CD4-positive, alpha-beta T cell (primary cell): ENCODE measurements around the gene FAM120A. TPM values are rescaled to one million over a fixed set of nuclear protein-coding genes. Genes with fewer than 3 reads are reported as not detected.

Source experiments
- ATAC-seq: fragments of 200-7000 bp; cut with Tn5 transposase; one replicate; pipeline ENCODE4 v1.10.0; 2022; ENCODE audit warnings: mild to moderate bottlenecking; ENCODE audit not compliant: poor library complexity
- CTCF ChIA-PET: fragments of 350-600 bp; sonication (Branson Sonifier 250); formaldehyde crosslinking; loops from one replicate; lab custom pipeline; 2021; ENCODE audit warnings: antibody characterized with exemption, inconsistent platforms; lab: Charles Lee
- POLR2A ChIA-PET: fragments of 350-600 bp; sonication (Branson Sonifier 250); formaldehyde crosslinking; loops from one replicate; lab custom pipeline; 2021; ENCODE audit warnings: antibody characterized with exemption, inconsistent platforms; lab: Charles Lee
- DNase-seq, 14 experiments: peaks; one replicate each; pipeline ENCODE4 v3.0.0-alpha.2; 2013 to 2020; ENCODE audit warnings: mixed read lengths in 2 of 14
- H3K27ac ChIP-seq, 2 donors: one replicate each; pipeline versions ENCODE4 v1.5.1 to v1.7.0; 2013; ENCODE audit warnings: low read length in 2 of 2, low read depth in 1 of 2, mild to moderate bottlenecking in 1 of 2
- H3K27me3 ChIP-seq, 2 experiments: 1 replicate in 1 of 2; 2 replicates in 1 of 2; pipeline versions ENCODE4 v1.6.1 to v1.7.0; 2013; ENCODE audit warnings: low read length in 2 of 2, control low read depth in 1 of 2, mild to moderate bottlenecking in 1 of 2, moderate library complexity in 1 of 2; ENCODE audit not compliant: insufficient read depth in 2 of 2, control insufficient read depth in 1 of 2
- H3K36me3 ChIP-seq: one replicate; pipeline ENCODE4 v1.6.1; 2013; ENCODE audit warnings: low read length, control low read depth; ENCODE audit not compliant: insufficient read depth
- H3K4me1 ChIP-seq: one replicate; pipeline ENCODE4 v1.6.1; 2013; ENCODE audit warnings: low read length, control low read depth; ENCODE audit not compliant: insufficient read depth
- H3K4me3 ChIP-seq: one replicate; pipeline ENCODE4 v1.5.1; 2013; ENCODE audit warnings: mild to moderate bottlenecking, low read length, moderate library complexity
- H3K9me3 ChIP-seq, 2 experiments: 1 replicate in 1 of 2; 2 replicates in 1 of 2; pipeline versions ENCODE4 v1.6.1 to v1.7.0; 2013; ENCODE audit warnings: low read length in 2 of 2, mild to moderate bottlenecking in 2 of 2, control low read depth in 1 of 2, moderate library complexity in 1 of 2; ENCODE audit not compliant: control insufficient read depth in 1 of 2, insufficient read depth in 1 of 2
- H3K27ac Mint-ChIP-seq: one replicate; pipeline ENCODE4 v1.8.0; 2020; ENCODE audit warnings: mixed read lengths
- H3K27me3 Mint-ChIP-seq: one replicate; pipeline ENCODE4 v1.8.0; 2021; ENCODE audit warnings: mixed read lengths
- H3K36me3 Mint-ChIP-seq: one replicate; pipeline ENCODE4 v1.8.0; 2021; ENCODE audit warnings: low read depth, mixed read lengths
- H3K4me1 Mint-ChIP-seq: one replicate; pipeline ENCODE4 v1.8.0; 2021; ENCODE audit warnings: low read depth, mixed read lengths
- H3K4me3 Mint-ChIP-seq: one replicate; pipeline ENCODE4 v1.8.0; 2020; ENCODE audit warnings: mild to moderate bottlenecking, mixed read lengths
- H3K9me3 Mint-ChIP-seq: one replicate; pipeline ENCODE4 v1.8.0; 2020; ENCODE audit warnings: mixed read lengths
- intact Hi-C, 2 experiments: fragments of 100-400 bp; cut with DNase I in 1 of 2; cut with micrococcal nuclease in 1 of 2; formaldehyde crosslinking; loops; one replicate each; pipeline versions ENCODE4 v1.15.1 to v1.9.0; 2023 to 2025; cut with DNase I, micrococcal nuclease
- total RNA-seq, 174 experiments: library from RNA in 2 of 174; stranded (reverse) in 2 of 174; gene quantifications; one replicate each; pipeline ENCODE4 v1.2.3 and lab custom pipeline; 2021 to 2026
- TF ChIP-seq, protein P1 (sequence below): fragments of 200-600 bp; IDR thresholded peaks from one replicate; pipeline ENCODE4 v1.8.0; 2022; ENCODE audit warnings: antibody characterized with exemption, mild to moderate bottlenecking

FAM120A gene
- total RNA-seq, 2 experiments from 2014 or later = 46.5 to 51.7 TPM

DNA sequence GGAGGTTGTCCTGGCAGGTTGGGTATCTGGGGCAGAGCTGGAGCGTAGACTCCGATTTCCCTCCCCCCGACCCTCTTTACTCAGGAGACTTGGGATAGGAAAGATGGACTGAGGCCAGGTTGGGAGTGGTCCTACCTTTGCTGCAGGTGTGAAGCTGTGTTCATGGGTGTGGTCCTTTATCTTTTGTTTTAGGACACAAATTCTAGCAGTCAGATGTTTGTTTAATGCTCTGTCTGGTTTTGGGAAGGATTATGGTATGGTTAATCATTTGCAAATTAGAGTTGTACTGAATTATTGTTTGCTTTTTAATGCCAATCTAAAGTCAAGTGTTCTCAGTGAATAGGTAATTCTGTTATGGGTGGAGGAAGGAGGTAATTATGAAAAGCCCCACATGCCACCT, 16.0 kb downstream of the FAM120A start:
- ATAC-seq = no peak

DNA sequence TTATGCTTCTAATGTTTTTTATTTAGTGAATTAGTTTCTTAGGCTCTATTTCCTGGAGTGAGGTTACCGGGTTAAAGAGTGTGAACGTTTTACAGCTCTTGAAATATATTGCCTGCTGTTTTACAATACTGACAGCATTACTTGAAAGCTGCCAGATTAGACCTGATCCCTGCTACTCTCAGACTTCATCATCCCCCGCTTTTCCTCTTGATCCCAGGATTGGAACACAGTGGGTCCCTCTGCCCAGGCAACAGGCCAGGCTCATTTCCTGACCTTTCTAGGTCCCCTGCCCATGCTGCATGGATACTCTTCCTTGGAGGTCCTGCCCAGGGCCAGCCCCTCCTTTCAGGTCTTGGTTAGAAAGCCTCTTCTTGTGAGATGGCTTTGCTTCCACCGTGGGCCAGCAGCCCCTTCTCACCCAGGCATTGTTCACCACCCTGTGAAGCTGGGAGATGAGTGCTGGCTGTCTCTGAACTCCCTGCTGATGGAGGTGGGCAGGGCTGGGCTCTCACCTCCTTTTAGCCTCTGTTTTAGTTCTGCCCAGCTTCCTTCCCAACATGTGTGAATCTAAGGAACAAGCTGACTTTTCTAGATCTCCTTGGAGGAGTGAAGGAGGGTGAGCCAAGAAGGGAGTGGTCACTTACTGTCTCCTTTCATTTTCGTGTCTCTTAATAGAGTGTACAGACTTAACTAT, 17.4 kb downstream of the FAM120A start:
- H3K27me3 Mint-ChIP-seq = no peaks in the 10 kb centered on the region
- H3K27me3 ChIP-seq = no peaks in the 10 kb centered on the region
- H3K27ac ChIP-seq = no peak overlapping the region
- intact Hi-C loops = no loop called here
- H3K4me3 ChIP-seq = no peak overlapping the region
- TF ChIP-seq, protein P1, sequence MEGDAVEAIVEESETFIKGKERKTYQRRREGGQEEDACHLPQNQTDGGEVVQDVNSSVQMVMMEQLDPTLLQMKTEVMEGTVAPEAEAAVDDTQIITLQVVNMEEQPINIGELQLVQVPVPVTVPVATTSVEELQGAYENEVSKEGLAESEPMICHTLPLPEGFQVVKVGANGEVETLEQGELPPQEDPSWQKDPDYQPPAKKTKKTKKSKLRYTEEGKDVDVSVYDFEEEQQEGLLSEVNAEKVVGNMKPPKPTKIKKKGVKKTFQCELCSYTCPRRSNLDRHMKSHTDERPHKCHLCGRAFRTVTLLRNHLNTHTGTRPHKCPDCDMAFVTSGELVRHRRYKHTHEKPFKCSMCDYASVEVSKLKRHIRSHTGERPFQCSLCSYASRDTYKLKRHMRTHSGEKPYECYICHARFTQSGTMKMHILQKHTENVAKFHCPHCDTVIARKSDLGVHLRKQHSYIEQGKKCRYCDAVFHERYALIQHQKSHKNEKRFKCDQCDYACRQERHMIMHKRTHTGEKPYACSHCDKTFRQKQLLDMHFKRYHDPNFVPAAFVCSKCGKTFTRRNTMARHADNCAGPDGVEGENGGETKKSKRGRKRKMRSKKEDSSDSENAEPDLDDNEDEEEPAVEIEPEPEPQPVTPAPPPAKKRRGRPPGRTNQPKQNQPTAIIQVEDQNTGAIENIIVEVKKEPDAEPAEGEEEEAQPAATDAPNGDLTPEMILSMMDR = no peak
- H3K36me3 ChIP-seq = peaks cover 14% of the 10 kb centered on the region
- no peaks in the 10 kb centered on the region for H3K9me3 ChIP-seq
- H3K4me1 Mint-ChIP-seq = peaks cover 81% of the 10 kb centered on the region
- ChIA-PET POLR2A (no interaction called here), CTCF (interaction anchor here (1.5 kb wide), 1 partner anchor 314 kb away, joined by 3 read pairs; no protein-coding TSS in a partner anchor)
- H3K4me3 Mint-ChIP-seq = peak overlapping the region; percentile 30
- H3K36me3 Mint-ChIP-seq = peaks cover 27% of the 10 kb centered on the region
- H3K27ac Mint-ChIP-seq = peak overlapping the region; percentile 56
- H3K9me3 Mint-ChIP-seq = no peaks in the 10 kb centered on the region
- H3K4me1 ChIP-seq = peaks cover 43% of the 10 kb centered on the region
- DNase-seq (no peak), ATAC-seq (no peak)

More for the DNA sequence above, 16.0 kb downstream of the FAM120A start:
- peaks cover 44% of the 10 kb centered on the region for H3K4me1 ChIP-seq
- TF ChIP-seq, protein P1 = no peak
- H3K36me3 ChIP-seq = peaks cover 9% of the 10 kb centered on the region
- CTCF ChIA-PET = no interaction called here
- Mint-ChIP-seq H3K36me3 (peaks cover 21% of the 10 kb centered on the region), H3K4me3 (peak overlapping the region; percentile 4), H3K9me3 (no peaks in the 10 kb centered on the region), H3K4me1 (peaks cover 95% of the 10 kb centered on the region), H3K27ac (peak overlapping the region; percentile 31), H3K27me3 (no peaks in the 10 kb centered on the region)
- no peak for DNase-seq
- intact Hi-C loops = no loop called here
- no peaks in the 10 kb centered on the region for H3K27me3 ChIP-seq
- no peak overlapping the region for H3K4me3 ChIP-seq
- POLR2A ChIA-PET = no interaction called here
- no peaks in the 10 kb centered on the region for H3K9me3 ChIP-seq
- no peak overlapping the region for H3K27ac ChIP-seq

DNA sequence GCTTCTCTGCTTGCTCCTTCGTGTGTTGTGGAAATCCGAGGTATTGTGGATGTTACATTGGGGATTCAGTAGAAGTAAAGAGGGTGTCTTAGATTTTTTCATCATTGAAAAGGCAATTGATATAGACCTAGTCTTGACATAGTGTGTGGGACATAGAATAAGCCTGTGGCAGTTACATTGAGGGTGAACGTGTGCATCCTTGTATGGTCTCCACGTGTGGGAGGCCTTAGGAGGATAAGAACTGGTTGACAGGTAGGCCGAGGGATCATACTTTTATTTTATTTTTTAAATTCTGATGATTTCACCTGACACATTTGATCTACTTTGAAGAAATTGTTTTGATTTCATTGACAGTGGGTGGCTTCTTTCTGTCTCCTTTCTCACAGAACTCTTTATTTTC, 18.9 kb downstream of the FAM120A start:
- Mint-ChIP-seq H3K27ac (no peak overlapping the region), H3K4me3 (no peak overlapping the region), H3K36me3 (peaks cover 42% of the 10 kb centered on the region), H3K4me1 (peaks cover 69% of the 10 kb centered on the region), H3K9me3 (no peaks in the 10 kb centered on the region), H3K27me3 (no peaks in the 10 kb centered on the region)
- no peak for ATAC-seq
- intact Hi-C loops = no loop called here
- Histone ChIP-seq H3K4me1 (peaks cover 34% of the 10 kb centered on the region), H3K36me3 (peaks cover 18% of the 10 kb centered on the region), H3K27ac (no peak overlapping the region), H3K9me3 (no peaks in the 10 kb centered on the region), H3K27me3 (no peaks in the 10 kb centered on the region), H3K4me3 (no peak overlapping the region)
- POLR2A ChIA-PET = interaction anchor here (0.9 kb wide), 1 partner anchor 91 kb away, joined by 3 read pairs; no protein-coding TSS in a partner anchor
- no peak for DNase-seq
- TF ChIP-seq, protein P1 = no peak
- CTCF ChIA-PET = no interaction called here
